SK-N-SH (cell line): ENCODE measurements around the gene NR0B2. TPM values are rescaled to one million over a fixed set of nuclear protein-coding genes. Genes with fewer than 3 reads are reported as not detected.
"Not testable (repeated sequence)": the region's sequence is repeated elsewhere in the genome, so short reads cannot be mapped to it uniquely, and the experiment has no call there.

Source experiments
- CTCF ChIA-PET: fragments of 300-600, 350-600 bp; formaldehyde crosslinking; extraction: SDS; loops from one replicate; lab custom pipeline; 2021; lab: Yijun Ruan, JAX
- POLR2A ChIA-PET: fragments of 350-600 bp; sonication (Branson Sonifier 250); formaldehyde crosslinking; extraction: SDS; loops from one replicate; lab custom pipeline; 2020; ENCODE audit warnings: antibody characterized with exemption, inconsistent platforms; lab: Yijun Ruan, JAX
- DNase-seq: peaks from one replicate; pipeline ENCODE4 v3.0.0; 2012
- H2AFZ ChIP-seq: fragments of 200-600 bp; sonication (generic); 2 replicates; pipeline ENCODE4 v1.8.1; 2016; ENCODE audit warnings: antibody characterized with exemption, mild to moderate bottlenecking, low read depth
- H3F3A ChIP-seq: fragments of 200-600 bp; sonication (generic); replicated peaks from 2 replicates; pipeline ENCODE3; 2016; ENCODE audit warnings: antibody characterized with exemption, mild to moderate bottlenecking; ENCODE audit not compliant: insufficient read depth
- H3K27ac ChIP-seq, 2 experiments: fragments of 200-500 bp in 1 of 2; fragments of 200-600 bp in 1 of 2; sonication (Bioruptor generic) in 1 of 2; sonication (generic), shearing (Covaris generic) in 1 of 2; 2 replicates each; pipeline versions ENCODE4 v1.5.1 to v1.6.1; 2014 to 2016; ENCODE audit warnings: low read depth in 2 of 2, inconsistent platforms in 1 of 2, low read length in 1 of 2, mild to moderate bottlenecking in 1 of 2, mixed read lengths in 1 of 2
- H3K27me3 ChIP-seq: fragments of 200-600 bp; sonication (generic), shearing (Covaris generic); 2 replicates; pipeline ENCODE4 v1.6.1; 2016; ENCODE audit warnings: mixed run types; ENCODE audit not compliant: insufficient read depth
- H3K36me3 ChIP-seq, 2 experiments: fragments of 200-500 bp in 1 of 2; fragments of 200-600 bp in 1 of 2; sonication (Bioruptor generic) in 1 of 2; sonication (generic) in 1 of 2; replicated peaks in 1 of 2; 2 replicates each; pipeline versions ENCODE3 to v1.5.1; 2014 to 2016; ENCODE audit warnings: low read length in 1 of 2, mild to moderate bottlenecking in 1 of 2; ENCODE audit not compliant: insufficient read depth in 2 of 2, control insufficient read depth in 1 of 2
- H3K4me1 ChIP-seq, 2 experiments: fragments of 200-500 bp in 1 of 2; fragments of 200-600 bp in 1 of 2; sonication (Bioruptor generic) in 1 of 2; sonication (generic), shearing (Covaris generic) in 1 of 2; 2 replicates each; pipeline versions ENCODE4 v1.5.1 to v1.6.1; 2014 to 2016; ENCODE audit warnings: low read depth in 1 of 2, low read length in 1 of 2, mixed run types in 1 of 2; ENCODE audit not compliant: insufficient read depth in 2 of 2, control insufficient read depth in 1 of 2
- H3K4me2 ChIP-seq: fragments of 200-600 bp; sonication (generic), shearing (Covaris generic); 2 replicates; pipeline ENCODE4 v1.6.1; 2017; ENCODE audit warnings: mixed run types
- H3K4me3 ChIP-seq, 2 experiments: fragments of 200-500 bp in 1 of 2; fragments of 200-600 bp in 1 of 2; sonication (Bioruptor generic) in 1 of 2; sonication (generic), shearing (Covaris generic) in 1 of 2; 2 replicates each; pipeline versions ENCODE4 v1.5.1 to v1.8.1; 2014 to 2016; ENCODE audit warnings: low read depth in 2 of 2, inconsistent platforms in 1 of 2, low read length in 1 of 2, mild to moderate bottlenecking in 1 of 2, mixed read lengths in 1 of 2, moderate library complexity in 1 of 2
- H3K79me2 ChIP-seq: fragments of 200-600 bp; sonication (generic); 2 replicates; pipeline ENCODE4 v1.8.1; 2017; ENCODE audit warnings: mild to moderate bottlenecking; ENCODE audit not compliant: insufficient read depth
- H3K9ac ChIP-seq: fragments of 200-600 bp; sonication (generic); 2 replicates; pipeline ENCODE4 v1.6.1; 2017; ENCODE audit warnings: mixed run types
- H3K9me2 ChIP-seq: fragments of 200-600 bp; sonication (generic); 2 replicates; pipeline ENCODE4 v1.6.1; 2017; ENCODE audit warnings: mixed run types
- H3K9me3 ChIP-seq: fragments of 200-600 bp; sonication (generic); 2 replicates; pipeline ENCODE4 v1.6.1; 2017; ENCODE audit warnings: mixed run types, mild to moderate bottlenecking, moderate library complexity
- H4K20me1 ChIP-seq: fragments of 200-600 bp; sonication (generic); 2 replicates; pipeline ENCODE4 v1.6.1; 2017; ENCODE audit warnings: mild to moderate bottlenecking, mixed run types; ENCODE audit not compliant: insufficient read depth
- EP300 ChIP-seq, 2 experiments: IDR thresholded peaks; 2 replicates each; pipeline versions ENCODE4 v1.4.0 to v1.6.1; 2012; ENCODE audit warnings: borderline replicate concordance in 1 of 2, low read depth in 1 of 2, low read length in 1 of 2
- FOXM1 ChIP-seq: IDR thresholded peaks from 2 replicates; pipeline ENCODE4 v1.4.0; 2012; ENCODE audit warnings: low read depth, mild to moderate bottlenecking
- POLR2AphosphoS5 ChIP-seq: IDR thresholded peaks from 2 replicates; pipeline ENCODE4 v1.6.1; 2012; ENCODE audit warnings: low read depth, low read length
- RAD21 ChIP-seq: IDR thresholded peaks from 2 replicates; pipeline ENCODE4 v1.6.1; 2012; ENCODE audit warnings: mild to moderate bottlenecking, low read length
- RCOR1 ChIP-seq: fragments of 150-350 bp; IDR thresholded peaks from 2 replicates; pipeline ENCODE4 v1.6.1; 2017; ENCODE audit warnings: antibody characterized with exemption, low read length
- REST ChIP-seq: IDR thresholded peaks from 2 replicates; pipeline ENCODE4 v1.6.1; 2012; ENCODE audit warnings: mild to moderate bottlenecking, low read depth, low read length, moderate library complexity
- SMC3 ChIP-seq: IDR thresholded peaks from 2 replicates; pipeline ENCODE4 v1.6.1; 2012; ENCODE audit warnings: low read depth, low read length, improper control_type of control experiment
- TAF1 ChIP-seq: IDR thresholded peaks from 2 replicates; pipeline ENCODE4 v1.6.1; 2012; ENCODE audit warnings: low read depth, mild to moderate bottlenecking, low read length, moderate library complexity, borderline replicate concordance
- WGBS: methylation state at CpG from one replicate; pipeline ENCODE4 v1.1.6; 2017; ENCODE audit warnings: low lambda C conversion rate; 5-methylcytosine and 5-hydroxymethylcytosine counted together
- polyA plus RNA-seq, 3 experiments: library from polyadenylated mRNA; depleted of rRNA; stranded (reverse); fragments of >200 nt; gene quantifications; 2 replicates each; pipeline ENCODE4 v1.2.3, GENCODE V29; 2012
- TF ChIP-seq, protein P1 (sequence below): IDR thresholded peaks from 2 replicates; pipeline ENCODE4 v1.4.0; 2012; ENCODE audit warnings: low read depth, borderline replicate concordance
- TF ChIP-seq, protein P2 (sequence below): IDR thresholded peaks from 2 replicates; pipeline ENCODE4 v1.4.0; 2012; ENCODE audit warnings: low read depth
- TF ChIP-seq, protein P3 (sequence below): IDR thresholded peaks from 2 replicates; pipeline ENCODE4; 2012

NR0B2 gene
- polyA plus RNA-seq, 1 of the 3 experiments (the other 2 are of a cell fraction), result not detected

- H3K9ac ChIP-seq, result no peak overlapping the region
- H3K36me3 ChIP-seq, result peaks cover 28 to 38% of the 10 kb centered on the region in 2 experiments
These were observed 36.4 kb downstream of the NR0B2 start for GRCh38 chr1:26877326-26877725.

DNA sequence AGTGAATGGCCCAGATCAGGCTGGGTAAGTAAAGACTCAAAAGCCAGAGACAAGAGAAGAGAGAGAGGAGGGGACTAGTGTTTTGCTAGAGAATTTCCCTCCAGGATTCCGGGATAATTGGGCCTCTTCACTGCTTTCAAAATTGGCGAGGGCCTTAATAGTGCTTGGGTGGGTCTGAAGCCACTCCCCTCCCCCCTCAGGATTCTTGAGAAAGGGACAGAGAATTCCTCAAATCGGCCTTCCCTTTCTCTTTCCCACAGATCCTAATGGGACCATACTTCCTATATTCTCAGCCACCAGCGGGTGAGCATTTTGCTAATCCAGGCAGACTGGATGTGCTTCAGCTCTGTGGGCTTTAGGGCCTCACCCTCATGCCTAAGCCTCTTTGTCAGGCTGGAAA, 38.9 kb downstream of the NR0B2 start:
- Histone ChIP-seq H3K9ac (no peak overlapping the region), H3K27me3 (no peaks in the 10 kb centered on the region), H2AFZ (no peak overlapping the region), H3K36me3 (peaks cover 20 to 26% of the 10 kb centered on the region in 2 experiments), H3K9me2 (no peaks in the 10 kb centered on the region), H3K27ac (no peak overlapping the region), H3K4me2 (no peak overlapping the region), H3K9me3 (no peaks in the 10 kb centered on the region), H4K20me1 (no peaks in the 10 kb centered on the region), H3K4me1 (peaks cover 0 to 6% of the 10 kb centered on the region in 2 experiments; a peak in 1 of 4 replicates), H3K4me3 (no peak overlapping the region), H3F3A (peaks cover 12% of the 10 kb centered on the region), H3K79me2 (peaks cover 4% of the 10 kb centered on the region; the same call in 1 of the 2 replicates)
- POLR2A ChIA-PET, result no interaction called here
- TF ChIP-seq RCOR1, result no peak
- TF ChIP-seq, protein P1, sequence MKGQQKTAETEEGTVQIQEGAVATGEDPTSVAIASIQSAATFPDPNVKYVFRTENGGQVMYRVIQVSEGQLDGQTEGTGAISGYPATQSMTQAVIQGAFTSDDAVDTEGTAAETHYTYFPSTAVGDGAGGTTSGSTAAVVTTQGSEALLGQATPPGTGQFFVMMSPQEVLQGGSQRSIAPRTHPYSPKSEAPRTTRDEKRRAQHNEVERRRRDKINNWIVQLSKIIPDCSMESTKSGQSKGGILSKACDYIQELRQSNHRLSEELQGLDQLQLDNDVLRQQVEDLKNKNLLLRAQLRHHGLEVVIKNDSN, result no peak
- no peak for TF ChIP-seq FOXM1
- TF ChIP-seq, protein P2, sequence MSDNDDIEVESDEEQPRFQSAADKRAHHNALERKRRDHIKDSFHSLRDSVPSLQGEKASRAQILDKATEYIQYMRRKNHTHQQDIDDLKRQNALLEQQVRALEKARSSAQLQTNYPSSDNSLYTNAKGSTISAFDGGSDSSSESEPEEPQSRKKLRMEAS, result no peak
- TF ChIP-seq TAF1, result no peak
- TF ChIP-seq POLR2AphosphoS5, result no peak
- CTCF ChIA-PET, result interaction anchor here (1.3 to 1.6 kb wide), 2 partner anchors 10 to 273 kb away, joined by 4 to 6 read pairs; no protein-coding TSS in a partner anchor
- 93% methylated on average over 4 of the region's 4 CpGs for WGBS
- DNase-seq, result no peak

More at GRCh38 chr1:26877326-26877725, 36.4 kb downstream of the NR0B2 start:
- peaks cover 4% of the 10 kb centered on the region for H3K79me2 ChIP-seq
- POLR2A ChIA-PET, result interaction anchor here (0.5 to 0.9 kb wide), 2 partner anchors 13 to 1770 kb away, joined by 3 to 4 read pairs; partner anchors contain the start of gene GPN2
- no peak overlapping the region for H3K4me3 ChIP-seq
- no peak for TF ChIP-seq REST
- TF ChIP-seq, protein P3, sequence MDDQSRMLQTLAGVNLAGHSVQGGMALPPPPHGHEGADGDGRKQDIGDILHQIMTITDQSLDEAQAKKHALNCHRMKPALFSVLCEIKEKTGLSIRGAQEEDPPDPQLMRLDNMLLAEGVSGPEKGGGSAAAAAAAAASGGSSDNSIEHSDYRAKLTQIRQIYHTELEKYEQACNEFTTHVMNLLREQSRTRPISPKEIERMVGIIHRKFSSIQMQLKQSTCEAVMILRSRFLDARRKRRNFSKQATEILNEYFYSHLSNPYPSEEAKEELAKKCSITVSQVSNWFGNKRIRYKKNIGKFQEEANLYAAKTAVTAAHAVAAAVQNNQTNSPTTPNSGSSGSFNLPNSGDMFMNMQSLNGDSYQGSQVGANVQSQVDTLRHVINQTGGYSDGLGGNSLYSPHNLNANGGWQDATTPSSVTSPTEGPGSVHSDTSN, result no peak
- TF ChIP-seq SMC3, result no peak
- no peak for TF ChIP-seq EP300 (IDR thresholded peaks at IDR 0.05; ENCODE audit: borderline replicate concordance in 1 of 2, low read depth in 1 of 2, low read length in 1 of 2)
- TF ChIP-seq RAD21, result no peak
- H2AFZ ChIP-seq, result no peak overlapping the region
- H3K4me1 ChIP-seq, result peaks cover 0 to 6% of the 10 kb centered on the region in 2 experiments; a peak in 1 of 4 replicates
- H3K27ac ChIP-seq, result no peak overlapping the region; a peak in 1 of 4 replicates
- peaks cover 18% of the 10 kb centered on the region for H3F3A ChIP-seq
- H4K20me1 ChIP-seq, result no peaks in the 10 kb centered on the region
- H3K4me2 ChIP-seq, result no peak overlapping the region
- CTCF ChIA-PET, result interaction anchor here (0.9 to 2.7 kb wide), 10 partner anchors 9 to 274 kb away, joined by 3 to 12 read pairs (median 5); partner anchors contain the start of gene SFN
- no peak for DNase-seq
- WGBS, result 57% methylated on average over 2 of the region's 2 CpGs
- H3K9me2 ChIP-seq, result no peaks in the 10 kb centered on the region
- H3K27me3 ChIP-seq, result no peaks in the 10 kb centered on the region
- no peaks in the 10 kb centered on the region for H3K9me3 ChIP-seq

- not testable (repeated sequence) for DNase-seq, H3K9ac ChIP-seq, H3K79me2 ChIP-seq, H3K9me2 ChIP-seq, H4K20me1 ChIP-seq, H3K27me3 ChIP-seq, H3K4me2 ChIP-seq, H3K4me1 ChIP-seq, H3K9me3 ChIP-seq, H2AFZ ChIP-seq, H3K27ac ChIP-seq, H3F3A ChIP-seq, H3K4me3 ChIP-seq
- ChIA-PET POLR2A (interaction anchor here (1.7 kb wide), 1 partner anchor 17 kb away, joined by 3 read pairs; the partner anchor contains the start of gene GPN2), CTCF (interaction anchor here (0.7 to 1.3 kb wide), 2 partner anchors 24 to 39 kb away, joined by 3 read pairs; no protein-coding TSS in a partner anchor)
- H3K36me3 ChIP-seq, result peaks cover 16 to 20% of the 10 kb centered on the region in 2 experiments
- 21% methylated on average over 2 of the region's 2 CpGs for WGBS
These were observed 40.7 kb downstream of the NR0B2 start for GRCh38 chr1:26873097-26873496.
